HG03066 (cell line): ENCODE measurements around the gene TRPM2.
"Not testable (repeated sequence)": the region's sequence is repeated elsewhere in the genome, so short reads cannot be mapped to it uniquely, and the experiment has no call there.

Experiments
- ATAC-seq: cut with Tn5 transposase; IDR thresholded peaks from one replicate; pipeline ENCODE4 v1.9.1; 2021; ENCODE audit warnings: low read depth; ENCODE audit not compliant: unreplicated experiment

Gene TRPM2

GRCh38 chr21:44475266-44475845 is 121.9 kb downstream of the TRPM2 start:
- ATAC-seq, result no peak

DNA sequence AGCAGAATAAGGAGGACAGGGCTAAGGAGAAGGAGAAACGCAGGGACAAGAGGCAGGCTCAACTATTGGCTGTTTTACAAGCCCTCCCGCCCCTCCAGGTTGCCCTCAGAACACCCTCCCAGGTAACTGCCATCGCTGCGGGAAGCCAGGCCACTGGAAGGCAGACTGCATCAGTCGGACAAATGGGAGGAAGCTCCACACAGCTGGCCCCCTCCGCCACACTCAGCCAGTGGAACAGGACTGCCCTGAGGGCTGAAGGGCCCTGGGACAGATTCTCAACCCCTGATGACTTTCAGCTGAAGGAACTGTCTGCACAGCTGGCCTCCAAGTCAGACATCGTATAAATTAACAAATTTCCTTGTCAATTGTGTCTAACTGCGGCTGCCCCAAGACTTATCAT is 123.7 kb downstream of the TRPM2 start:
- ATAC-seq, result no peak

GRCh38 chr21:44477712-44478111 is 124.3 kb downstream of the TRPM2 start:
- ATAC-seq, result no peak

GRCh38 chr21:44478124-44478800 is 124.8 kb downstream of the TRPM2 start:
- ATAC-seq, result no peak

GRCh38 chr21:44478801-44479167 is 125.4 kb downstream of the TRPM2 start:
- no peak for ATAC-seq

- ATAC-seq, result not testable (repeated sequence)
Observed at GRCh38 chr21:44479556-44480199, 126.3 kb downstream of the TRPM2 start.

DNA sequence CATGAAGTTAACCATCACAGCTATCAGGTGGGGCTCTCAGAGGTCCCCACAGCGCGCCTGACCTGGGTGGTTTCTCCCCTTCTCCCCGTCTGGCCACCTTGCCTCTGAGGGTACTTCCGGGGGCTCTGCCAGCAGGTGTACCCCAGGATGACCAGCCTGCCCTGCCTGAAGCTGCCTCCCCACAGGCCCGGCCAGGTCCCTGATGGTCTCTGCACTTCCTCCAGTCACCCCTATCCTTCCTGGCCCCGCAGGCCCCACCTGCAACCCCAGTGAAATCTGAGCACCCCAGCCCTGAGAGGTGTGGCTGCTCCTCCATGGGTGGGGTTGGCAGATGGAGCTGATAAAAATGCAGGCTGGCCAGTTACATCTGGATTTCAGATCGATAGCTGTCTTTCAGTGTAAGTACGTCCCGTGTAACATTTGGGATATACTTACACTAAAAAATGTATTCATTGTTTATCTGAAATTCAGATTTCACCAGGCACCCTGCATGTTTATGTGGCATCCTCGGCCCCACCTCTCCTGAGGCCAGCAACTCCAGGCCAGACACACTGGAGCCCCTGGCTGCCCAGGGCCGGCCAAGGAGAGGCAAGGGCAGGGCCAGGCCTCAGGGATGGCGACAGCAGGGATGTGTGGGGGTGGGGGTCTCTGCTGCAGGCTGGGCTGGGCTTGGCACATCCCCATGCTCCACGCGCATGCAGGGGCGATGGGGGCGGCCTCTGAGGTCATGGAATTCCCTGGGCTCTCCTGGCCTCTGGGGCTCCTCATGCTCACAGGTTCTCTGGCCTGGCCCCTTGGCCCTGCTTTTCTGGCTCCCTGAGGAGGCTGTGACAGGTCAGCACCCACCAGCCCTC is 127.0 kb downstream of the TRPM2 start:
- ATAC-seq, result no peak

DNA sequence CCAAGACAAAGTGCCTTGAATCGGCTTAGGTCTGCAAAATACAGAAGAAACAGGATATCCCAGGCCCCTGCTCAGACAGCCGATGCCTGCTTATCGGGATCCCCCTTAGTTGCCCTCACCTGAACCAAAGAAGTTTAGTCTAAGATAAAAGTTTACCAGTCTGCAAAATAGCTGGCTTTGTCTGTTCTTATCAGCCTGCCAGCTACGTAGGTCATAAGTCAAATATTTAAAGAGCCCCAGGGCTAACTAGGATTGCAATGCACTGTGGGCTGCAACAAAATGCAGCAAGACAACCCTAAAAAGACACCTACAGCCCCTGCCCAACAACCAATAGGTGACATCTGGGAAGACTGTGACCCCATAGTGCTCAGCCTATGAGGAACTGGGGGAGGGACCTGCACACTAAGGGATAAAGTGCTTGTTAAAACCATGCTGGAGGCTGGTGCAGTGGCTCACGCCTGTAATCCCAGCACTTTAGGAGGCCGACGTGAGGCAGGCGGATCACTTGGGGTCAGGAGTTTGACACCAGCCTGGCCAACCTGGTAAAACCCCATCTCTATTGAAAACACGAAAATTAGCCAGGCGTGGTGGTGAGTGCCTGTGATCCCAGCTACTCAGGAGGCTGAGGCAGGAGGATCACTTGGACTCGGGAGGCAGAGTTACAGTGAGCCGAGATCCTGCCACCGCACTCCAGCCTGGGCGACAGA is 129.3 kb downstream of the TRPM2 start:
- no peak for ATAC-seq

- no peak for ATAC-seq
Observed at GRCh38 chr21:44483288-44484237, 130.1 kb downstream of the TRPM2 start.

GRCh38 chr21:44484498-44485253 is 131.3 kb downstream of the TRPM2 start:
- ATAC-seq, result no peak

- no peak for ATAC-seq
Observed at GRCh38 chr21:44485254-44485793, 131.9 kb downstream of the TRPM2 start.

DNA sequence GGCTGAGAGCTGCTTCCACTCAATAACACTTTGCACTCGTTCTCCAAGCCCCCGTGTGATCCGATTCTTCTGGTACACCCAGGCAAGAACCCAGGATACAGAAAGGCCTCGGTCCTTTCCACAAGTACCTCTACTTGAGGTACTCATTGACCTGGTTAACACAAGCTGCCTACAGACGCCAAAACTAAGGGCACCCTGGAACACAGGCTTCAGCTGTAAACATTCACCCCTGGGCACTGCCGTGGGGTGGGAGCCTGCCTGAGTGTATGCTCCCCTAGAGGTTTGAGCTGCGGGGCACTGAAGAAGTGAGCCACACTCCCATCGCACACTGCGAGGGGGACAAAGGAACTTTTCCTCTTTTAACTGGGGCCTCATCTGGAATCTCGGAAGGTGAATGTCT is 132.4 kb downstream of the TRPM2 start:
- ATAC-seq, result no peak

- no peak for ATAC-seq
Observed at GRCh38 chr21:44486302-44486701, 132.9 kb downstream of the TRPM2 start.

GRCh38 chr21:44487831-44488230 is 134.4 kb downstream of the TRPM2 start:
- ATAC-seq, result no peak

DNA sequence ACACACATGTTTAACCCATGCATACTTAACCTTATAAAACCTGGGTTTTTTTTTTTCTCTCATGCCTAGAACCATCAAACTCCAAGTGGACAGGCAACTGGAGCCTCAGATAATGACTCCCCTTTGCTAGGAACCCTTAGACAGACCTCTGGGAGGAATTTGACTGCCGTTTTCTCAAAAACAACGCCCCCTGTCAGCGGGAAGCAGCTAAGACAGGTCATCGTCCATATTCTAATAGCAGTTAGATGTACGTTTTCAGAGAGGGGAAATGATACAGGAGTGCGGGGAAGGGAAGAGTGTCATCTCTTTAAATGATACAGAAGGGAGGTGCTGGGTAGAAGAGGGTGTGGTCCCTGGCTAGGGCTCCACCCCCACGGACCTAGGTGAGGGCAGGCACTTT is 136.5 kb downstream of the TRPM2 start:
- ATAC-seq, result no peak

DNA sequence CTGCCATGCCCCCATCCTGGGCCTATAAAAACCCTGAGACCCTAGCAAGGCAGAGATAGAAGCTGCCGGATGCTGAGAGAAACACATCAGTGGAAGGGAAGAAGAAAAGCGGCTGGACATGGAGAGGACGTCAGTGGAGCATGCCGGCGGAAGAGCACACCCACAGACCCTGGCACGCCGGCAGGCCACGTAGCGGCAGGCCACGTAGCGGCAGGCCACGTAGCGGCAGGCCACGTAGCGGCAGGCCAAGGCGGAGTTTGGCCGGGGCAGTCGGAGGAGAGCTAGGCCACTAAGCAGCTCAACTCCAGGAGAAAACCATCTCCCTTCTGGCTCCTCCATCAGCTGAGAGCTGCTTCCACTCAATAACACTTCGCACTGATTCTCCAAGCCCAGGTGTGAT is 137.0 kb downstream of the TRPM2 start:
- ATAC-seq, result no peak

DNA sequence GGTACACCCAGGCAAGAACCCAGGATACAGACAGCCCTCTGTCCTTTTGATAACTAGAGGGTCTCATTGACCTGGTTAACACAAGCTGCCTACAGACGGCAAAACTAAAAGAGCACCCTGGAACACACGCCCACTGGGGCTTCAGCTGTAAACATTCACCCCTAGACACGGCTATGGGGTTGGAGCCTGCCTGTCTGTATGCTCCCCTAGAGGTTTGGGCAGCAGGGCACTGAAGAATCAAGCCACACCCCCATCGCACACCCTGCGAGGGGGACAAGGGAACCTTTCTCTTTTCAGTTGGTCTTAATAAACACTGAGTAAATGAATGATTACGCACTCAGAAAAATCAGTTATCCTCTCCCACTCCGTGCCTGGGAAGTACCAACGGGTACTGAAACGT is 137.4 kb downstream of the TRPM2 start:
- ATAC-seq, result no peak
